Left cardiac atrium (tissue), 2 donors: ENCODE results near the gene CA7. TPM values are rescaled to one million over a fixed set of nuclear protein-coding genes. Genes with fewer than 3 reads are reported as not detected.

Experiments
- total RNA-seq, 2 donors: library from RNA; stranded (reverse); fragmentation: NEBNext Ultra II Directional; extraction: Animal tissue kit (Norgen Biotek cat#: 25700); gene quantifications; one replicate each; pipeline ENCODE4 v1.2.1, GENCODE V29; 2021
- donor health status: DM: no; HTN: yes; CAD: no; lungs with severe emphysema.
- donor health status: DM: yes; HTN: yes; CAD: no.

CA7 gene
- total RNA-seq, 2 donors from 2014 or later = not detected

Other genes starting within 250 kb of the CA7 start
- 10 to 100 TPM; 18.1 to 18.9 TPM for gene CMTM3, start 239.7 kb upstream of the CA7 start, total RNA-seq
- 10 to 100 TPM; 14.4 to 15.1 TPM for gene CMTM4, start 147.7 kb upstream of the CA7 start, total RNA-seq
- 10 to 100 TPM; 81.6 to 90.6 TPM for gene DYNC1LI2, start 92.8 kb upstream of the CA7 start, total RNA-seq
- gene TERB1, start 42.8 kb upstream of the CA7 start, total RNA-seq = not detected
- gene NAE1, start 13.4 kb upstream of the CA7 start, total RNA-seq = 10 to 100 TPM; 32.6 to 35.4 TPM
- gene PDP2, start 36.1 kb downstream of the CA7 start, total RNA-seq = 1 to 10 TPM; 6.8 to 8.1 TPM
- gene CDH16, start 74.5 kb downstream of the CA7 start, total RNA-seq = under 1 TPM; 0.39 to 0.47 TPM
- 100 to 1,000 TPM in 1 of 2 donors, 10 to 100 TPM in 1; 58.3 to 325 TPM for gene RRAD, start 81.1 kb downstream of the CA7 start, total RNA-seq
- gene CIAO2B, start 90.0 kb downstream of the CA7 start, total RNA-seq = 100 to 1,000 TPM in 1 of 2 donors, 10 to 100 TPM in 1; 92.7 to 120 TPM
- gene CES2, start 91.1 kb downstream of the CA7 start, total RNA-seq = 10 to 100 TPM; 27.6 to 48.0 TPM
- 1 to 10 TPM in 1 of 2 donors, under 1 TPM in 1; 0.63 to 1.4 TPM for gene CES3, start 116.9 kb downstream of the CA7 start, total RNA-seq
- gene CES4A, start 144.2 kb downstream of the CA7 start, total RNA-seq = 1 to 10 TPM; 5.2 to 8.5 TPM
- 10 to 100 TPM; 29.2 to 34.6 TPM for gene CBFB, start 184.7 kb downstream of the CA7 start, total RNA-seq